D721Med (cell line): ENCODE measurements around the gene ZMIZ1.

Source experiments
- DNase-seq: peaks from one replicate; pipeline ENCODE4 v3.0.0; 2011; ENCODE audit warnings: low spot score; ENCODE audit not compliant: insufficient read length
- FAIRE-seq: peaks from 2 replicates; lab custom pipeline; 2011; peaks lifted over from hg19 to GRCh38; lab: Jason Lieb, UNC
- CTCF ChIP-seq: IDR thresholded peaks from 2 replicates; pipeline ENCODE4 v1.5.1; 2012; ENCODE audit warnings: mild to moderate bottlenecking, control low read depth; ENCODE audit not compliant: insufficient read depth; ENCODE audit errors: missing control alignments

ZMIZ1 gene

GRCh38 chr10:79203833-79204232 lies 135.1 kb downstream of the ZMIZ1 start:
- DNase-seq: no peak
- no peak for TF ChIP-seq CTCF
- FAIRE-seq: no peak

- TF ChIP-seq CTCF: no peak
- DNase-seq: no peak
- FAIRE-seq: no peak
These were observed 137.7 kb downstream of the ZMIZ1 start for GRCh38 chr10:79206300-79207095.

GRCh38 chr10:79207096-79207357 lies 138.3 kb downstream of the ZMIZ1 start:
- TF ChIP-seq CTCF: no peak
- FAIRE-seq (no peak), DNase-seq (no peak)

GRCh38 chr10:79207726-79208125 lies 139.0 kb downstream of the ZMIZ1 start:
- DNase-seq (no peak), FAIRE-seq (no peak)
- TF ChIP-seq CTCF: no peak

GRCh38 chr10:79208251-79208983 lies 139.7 kb downstream of the ZMIZ1 start:
- FAIRE-seq: no peak
- no peak for DNase-seq
- no peak for TF ChIP-seq CTCF

GRCh38 chr10:79209340-79209739 lies 140.6 kb downstream of the ZMIZ1 start:
- DNase-seq: no peak
- TF ChIP-seq CTCF: no peak
- FAIRE-seq: no peak

- DNase-seq: peak; percentile 44
- TF ChIP-seq CTCF: no peak
- FAIRE-seq: no peak
These were observed 141.1 kb downstream of the ZMIZ1 start for GRCh38 chr10:79209831-79210230.
